ENCODE data around the gene YPEL3.

The YPEL3 gene, protein sequence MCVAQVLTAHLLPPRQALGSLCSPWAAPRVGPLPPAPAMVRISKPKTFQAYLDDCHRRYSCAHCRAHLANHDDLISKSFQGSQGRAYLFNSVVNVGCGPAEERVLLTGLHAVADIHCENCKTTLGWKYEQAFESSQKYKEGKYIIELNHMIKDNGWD
- total RNA-seq, result 51.8 to 81.9 (median 69.7) reads per million in 3 donors

DNA sequence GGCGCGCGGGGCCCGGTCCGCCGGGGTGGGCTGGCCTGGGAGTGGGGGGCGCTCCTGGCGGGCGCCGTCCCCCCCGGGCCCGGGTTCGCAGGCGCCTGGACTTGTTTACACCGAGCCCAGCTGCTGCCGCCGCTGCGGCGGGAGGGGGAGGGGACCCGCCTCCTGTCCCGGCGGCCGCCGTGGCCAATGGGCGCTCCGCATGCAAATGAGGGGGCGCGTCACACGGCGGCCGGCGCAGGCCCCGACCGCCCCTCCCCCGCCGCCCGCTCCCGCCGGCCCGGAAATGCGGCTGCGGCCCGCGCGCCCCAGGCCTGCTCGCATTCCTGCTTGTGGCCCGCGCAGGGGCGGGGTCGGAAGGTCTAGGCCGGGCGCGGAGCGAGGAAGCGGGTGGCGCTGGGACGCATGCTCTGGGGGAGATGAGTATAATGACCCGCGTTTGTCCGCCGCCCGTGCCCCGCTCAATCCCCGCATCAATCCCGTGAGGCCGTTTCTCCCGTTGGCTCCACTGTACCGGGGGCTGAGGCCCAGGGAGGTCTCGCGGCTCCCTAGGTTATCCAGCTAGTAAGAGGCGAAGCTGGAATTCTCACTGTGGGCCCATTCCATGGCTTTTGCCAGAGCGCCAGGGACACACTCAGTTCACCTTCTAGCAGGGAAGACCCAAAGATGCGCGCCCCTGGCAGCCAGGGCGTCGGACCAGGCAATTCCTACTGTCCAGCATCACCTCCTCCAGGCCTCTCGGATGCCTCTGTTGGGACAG is at the start of gene YPEL3:
YPEL3 (minus strand) TSS at position 109 of the 757 bp plus-strand sequence. CDS start 731 bp downstream, outside the sequence.
- H3K4me1 ChIP-seq (ENCODE audit: control insufficient read depth, insufficient read depth, low read length, poor library complexity, severe bottlenecking), result peaks cover 30% of the 10 kb centered on the region
- peak within 1 kb of the TSS; percentile 74 for H3K4me3 ChIP-seq (ENCODE audit: insufficient read depth, low read depth, low read length, poor library complexity, severe bottlenecking)

DNA sequence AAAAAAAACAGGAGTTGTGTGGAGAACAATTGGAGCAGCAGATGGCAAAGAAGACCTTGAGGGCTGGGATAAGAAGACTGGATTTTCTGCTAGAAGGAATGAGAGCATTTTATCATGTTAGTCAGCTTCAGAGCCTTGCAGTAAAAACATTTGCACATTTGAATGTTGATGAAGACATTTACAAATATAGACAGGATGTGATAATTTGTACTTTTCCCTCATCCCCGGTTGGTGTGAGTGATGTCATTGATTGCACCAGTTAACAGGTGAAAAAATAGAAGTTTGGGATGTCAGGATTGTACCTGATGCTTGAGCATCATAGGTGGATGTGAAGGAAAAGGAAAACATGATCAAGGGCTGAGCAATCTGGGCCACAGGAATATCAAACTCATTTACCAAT is 49.6 kb upstream of the YPEL3 start:
- no peaks in the 10 kb centered on the region for H3K9me3 ChIP-seq (ENCODE audit: control insufficient read depth, low read length)
- no peak overlapping the region for H3K27ac ChIP-seq (ENCODE audit: insufficient read depth, low read length, poor library complexity, severe bottlenecking)
- no peaks in the 10 kb centered on the region for H3K27me3 ChIP-seq (replicated peaks; ENCODE audit: control insufficient read depth, insufficient read depth, low read length, poor library complexity, severe bottlenecking)
- DNase-seq, result no peak
- no peaks in the 10 kb centered on the region for H3K36me3 ChIP-seq (ENCODE audit: control insufficient read depth, insufficient read depth, low read length)
- H3K4me1 ChIP-seq (ENCODE audit: control insufficient read depth, insufficient read depth, low read length, poor library complexity, severe bottlenecking), result no peaks in the 10 kb centered on the region
- no peak overlapping the region for H3K4me3 ChIP-seq (ENCODE audit: insufficient read depth, low read depth, low read length, poor library complexity, severe bottlenecking)

More for the DNA sequence above, at the start of gene YPEL3:
- Histone ChIP-seq H3K27ac (ENCODE audit: insufficient read depth, low read length, poor library complexity, severe bottlenecking) (peak within 1 kb of the TSS; percentile 82), H3K9me3 (ENCODE audit: control insufficient read depth, low read length) (peaks cover 20% of the 10 kb centered on the region), H3K27me3 (replicated peaks; ENCODE audit: control insufficient read depth, insufficient read depth, low read length, poor library complexity, severe bottlenecking) (no peaks in the 10 kb centered on the region), H3K36me3 (ENCODE audit: control insufficient read depth, insufficient read depth, low read length) (peaks cover 8% of the 10 kb centered on the region)
- DNase-seq, result peak; percentile 81 to 85 (median 83)

DNA sequence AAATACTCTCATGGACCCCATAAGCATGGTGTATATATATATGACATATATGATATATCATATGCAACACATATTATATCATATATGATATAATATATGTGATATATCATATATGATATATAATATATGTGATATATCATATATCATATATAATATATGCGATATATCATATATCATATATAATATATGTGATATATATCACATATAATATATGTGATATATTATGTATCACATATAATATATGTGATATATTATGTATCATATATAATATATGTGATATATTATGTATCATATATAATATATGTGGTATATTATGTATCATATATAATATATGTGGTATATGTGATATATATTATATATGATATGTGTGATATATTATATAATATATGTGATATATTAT is 48.9 kb upstream of the YPEL3 start:
- no peaks in the 10 kb centered on the region for H3K27me3 ChIP-seq (replicated peaks; ENCODE audit: control insufficient read depth, insufficient read depth, low read length, poor library complexity, severe bottlenecking)
- H3K27ac ChIP-seq (ENCODE audit: insufficient read depth, low read length, poor library complexity, severe bottlenecking), result no peak overlapping the region
- no peaks in the 10 kb centered on the region for H3K4me1 ChIP-seq (ENCODE audit: control insufficient read depth, insufficient read depth, low read length, poor library complexity, severe bottlenecking)
- no peak overlapping the region for H3K4me3 ChIP-seq (ENCODE audit: insufficient read depth, low read depth, low read length, poor library complexity, severe bottlenecking)
- no peaks in the 10 kb centered on the region for H3K36me3 ChIP-seq (ENCODE audit: control insufficient read depth, insufficient read depth, low read length)
- H3K9me3 ChIP-seq (ENCODE audit: control insufficient read depth, low read length), result no peaks in the 10 kb centered on the region
- no peak for DNase-seq

DNA sequence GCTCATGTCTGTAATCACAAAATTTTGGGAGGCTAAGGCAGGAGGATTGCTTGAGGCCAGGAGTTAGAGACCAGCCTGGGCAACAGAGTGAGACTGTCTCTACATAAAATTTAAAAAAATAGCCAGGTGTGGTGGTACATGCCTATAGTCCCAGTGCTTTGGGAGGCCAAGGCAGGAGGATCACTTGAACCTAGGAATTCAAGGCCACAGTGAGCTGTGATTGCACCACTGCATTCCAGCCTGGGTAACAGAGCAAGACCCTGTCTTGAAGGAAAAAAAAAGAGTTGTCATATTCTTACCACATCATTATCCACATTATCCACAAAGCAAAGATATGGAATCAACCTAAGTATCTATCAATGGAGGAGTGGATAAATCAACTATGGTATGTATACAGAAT is 48.0 kb upstream of the YPEL3 start:
- Histone ChIP-seq H3K4me3 (ENCODE audit: insufficient read depth, low read depth, low read length, poor library complexity, severe bottlenecking) (no peak overlapping the region), H3K4me1 (ENCODE audit: control insufficient read depth, insufficient read depth, low read length, poor library complexity, severe bottlenecking) (no peaks in the 10 kb centered on the region), H3K9me3 (ENCODE audit: control insufficient read depth, low read length) (no peaks in the 10 kb centered on the region), H3K36me3 (ENCODE audit: control insufficient read depth, insufficient read depth, low read length) (no peaks in the 10 kb centered on the region), H3K27ac (ENCODE audit: insufficient read depth, low read length, poor library complexity, severe bottlenecking) (no peak overlapping the region), H3K27me3 (replicated peaks; ENCODE audit: control insufficient read depth, insufficient read depth, low read length, poor library complexity, severe bottlenecking) (no peaks in the 10 kb centered on the region)
- DNase-seq, result no peak

DNA sequence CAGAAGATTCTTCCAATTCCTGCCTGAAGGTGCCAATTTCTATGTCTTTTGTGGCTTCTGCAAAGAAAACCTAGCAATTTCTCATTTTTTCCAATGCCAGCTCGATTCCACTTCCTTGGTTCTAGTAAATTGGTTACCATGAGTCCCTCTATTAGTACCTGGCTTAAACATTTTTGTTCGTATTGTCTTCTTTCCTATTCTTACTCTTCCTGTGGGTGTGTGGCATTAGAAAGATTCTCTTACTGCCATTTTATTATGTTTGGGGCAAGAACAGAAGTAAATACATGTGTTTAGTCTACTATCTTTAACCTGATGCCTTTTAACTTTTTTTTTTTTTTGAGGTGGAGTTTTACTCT is 47.3 kb upstream of the YPEL3 start:
- no peaks in the 10 kb centered on the region for H3K36me3 ChIP-seq (ENCODE audit: control insufficient read depth, insufficient read depth, low read length)
- H3K27me3 ChIP-seq (replicated peaks; ENCODE audit: control insufficient read depth, insufficient read depth, low read length, poor library complexity, severe bottlenecking), result no peaks in the 10 kb centered on the region
- no peaks in the 10 kb centered on the region for H3K9me3 ChIP-seq (ENCODE audit: control insufficient read depth, low read length)
- H3K4me3 ChIP-seq (ENCODE audit: insufficient read depth, low read depth, low read length, poor library complexity, severe bottlenecking), result no peak overlapping the region
- no peaks in the 10 kb centered on the region for H3K4me1 ChIP-seq (ENCODE audit: control insufficient read depth, insufficient read depth, low read length, poor library complexity, severe bottlenecking)
- DNase-seq, result no peak
- no peak overlapping the region for H3K27ac ChIP-seq (ENCODE audit: insufficient read depth, low read length, poor library complexity, severe bottlenecking)

DNA sequence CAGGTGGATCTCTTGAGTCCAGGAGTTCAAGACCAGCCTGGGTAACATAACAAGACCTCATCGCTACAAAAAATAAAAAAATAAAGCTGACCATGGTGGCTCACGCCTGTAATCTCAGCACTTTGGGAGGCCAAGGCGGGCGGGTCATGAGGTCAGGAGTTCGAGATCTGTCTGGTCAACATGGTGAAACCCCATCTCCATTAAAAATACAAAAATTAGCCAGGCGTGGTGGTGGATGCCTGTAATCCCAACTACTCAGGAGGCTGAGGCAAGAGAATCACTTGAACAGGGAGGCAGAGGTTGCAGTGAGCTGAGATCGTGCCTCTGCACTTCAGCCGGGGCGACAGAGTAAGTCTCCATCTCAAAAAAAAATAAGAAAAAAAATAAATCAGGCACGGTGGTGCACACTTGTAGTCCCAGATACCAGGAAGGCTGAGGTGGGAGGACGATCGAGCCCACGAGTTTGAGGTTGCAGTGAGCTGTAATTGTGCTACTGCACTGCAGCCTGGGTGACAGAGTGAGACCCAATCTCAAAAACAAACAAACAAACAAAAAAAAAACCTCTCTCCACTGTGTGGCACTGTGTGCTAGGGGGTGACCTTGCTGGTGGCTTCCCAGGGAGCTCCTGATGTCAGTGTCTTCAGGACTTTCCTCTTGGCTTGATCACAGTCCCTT is 46.8 kb upstream of the YPEL3 start:
- no peak for DNase-seq
- H3K4me3 ChIP-seq (ENCODE audit: insufficient read depth, low read depth, low read length, poor library complexity, severe bottlenecking), result no peak overlapping the region
- H3K36me3 ChIP-seq (ENCODE audit: control insufficient read depth, insufficient read depth, low read length), result no peaks in the 10 kb centered on the region
- H3K4me1 ChIP-seq (ENCODE audit: control insufficient read depth, insufficient read depth, low read length, poor library complexity, severe bottlenecking), result no peaks in the 10 kb centered on the region
- no peaks in the 10 kb centered on the region for H3K9me3 ChIP-seq (ENCODE audit: control insufficient read depth, low read length)
- no peak overlapping the region for H3K27ac ChIP-seq (ENCODE audit: insufficient read depth, low read length, poor library complexity, severe bottlenecking)
- H3K27me3 ChIP-seq (replicated peaks; ENCODE audit: control insufficient read depth, insufficient read depth, low read length, poor library complexity, severe bottlenecking), result no peaks in the 10 kb centered on the region

DNA sequence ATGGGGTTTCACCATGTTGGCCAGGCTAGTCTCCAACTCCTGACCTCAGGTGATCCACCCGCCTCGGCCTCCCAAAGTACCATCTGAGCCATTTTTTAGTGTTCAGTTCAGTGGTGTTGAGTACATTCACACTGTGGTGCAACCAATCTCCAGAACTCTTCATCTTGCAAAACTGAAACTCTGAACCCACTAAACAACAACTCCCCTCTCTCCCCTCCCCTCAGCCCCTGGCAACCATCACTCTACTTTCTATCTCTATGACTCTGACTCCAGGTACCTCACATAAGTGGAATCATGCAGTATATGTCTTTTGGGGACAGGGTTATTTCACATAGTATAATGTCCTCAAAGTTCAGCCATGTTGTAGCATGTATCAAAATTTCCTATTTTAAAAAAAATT is 45.7 kb upstream of the YPEL3 start:
- Histone ChIP-seq H3K27ac (ENCODE audit: insufficient read depth, low read length, poor library complexity, severe bottlenecking) (no peak overlapping the region), H3K9me3 (ENCODE audit: control insufficient read depth, low read length) (no peaks in the 10 kb centered on the region), H3K4me1 (ENCODE audit: control insufficient read depth, insufficient read depth, low read length, poor library complexity, severe bottlenecking) (no peaks in the 10 kb centered on the region), H3K4me3 (ENCODE audit: insufficient read depth, low read depth, low read length, poor library complexity, severe bottlenecking) (no peak overlapping the region), H3K27me3 (replicated peaks; ENCODE audit: control insufficient read depth, insufficient read depth, low read length, poor library complexity, severe bottlenecking) (no peaks in the 10 kb centered on the region), H3K36me3 (ENCODE audit: control insufficient read depth, insufficient read depth, low read length) (no peaks in the 10 kb centered on the region)
- no peak for DNase-seq

DNA sequence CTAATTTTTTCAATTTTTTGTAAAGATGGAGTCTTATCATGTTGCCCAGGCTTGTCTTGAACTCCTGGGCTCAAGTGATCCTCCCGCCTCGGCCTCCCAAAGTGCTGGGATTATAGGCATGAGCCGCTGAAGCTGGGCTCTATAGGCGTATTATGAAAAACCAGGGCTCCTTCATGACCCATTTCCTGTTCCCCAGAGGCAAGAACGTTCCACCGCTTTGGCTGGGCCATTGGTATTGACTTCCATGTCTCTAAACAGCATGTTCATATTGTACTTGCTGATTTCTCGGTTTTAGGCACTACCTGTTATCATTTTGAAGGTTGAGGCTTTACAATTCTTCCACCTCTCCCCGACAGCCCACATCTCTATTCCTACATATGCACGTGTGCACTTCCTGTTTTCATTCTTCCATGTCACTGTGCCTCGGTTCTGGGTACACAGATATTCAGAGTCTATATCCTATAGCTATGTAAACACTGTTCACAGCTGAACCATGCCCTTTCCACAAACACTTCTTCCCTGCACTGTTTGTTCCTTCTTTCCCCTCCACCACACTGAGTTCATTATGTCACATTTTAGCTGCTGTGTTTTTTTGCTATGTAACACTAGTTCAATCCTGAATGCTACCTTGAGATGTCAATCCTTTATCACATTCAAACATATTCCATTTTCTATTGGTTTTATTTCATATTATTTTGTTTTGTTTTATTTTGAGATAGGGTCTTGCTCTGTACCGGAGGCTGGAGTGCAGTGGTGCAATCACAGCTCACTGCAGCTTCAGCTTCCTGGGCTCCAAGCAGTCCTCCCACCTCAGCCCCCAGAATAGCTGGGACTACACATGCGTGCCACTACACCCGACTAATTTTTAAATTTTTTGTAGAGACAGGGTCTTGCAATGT is 43.8 kb upstream of the YPEL3 start:
- no peaks in the 10 kb centered on the region for H3K4me1 ChIP-seq (ENCODE audit: control insufficient read depth, insufficient read depth, low read length, poor library complexity, severe bottlenecking)
- DNase-seq, result no peak
- H3K4me3 ChIP-seq (ENCODE audit: insufficient read depth, low read depth, low read length, poor library complexity, severe bottlenecking), result no peak overlapping the region
- no peaks in the 10 kb centered on the region for H3K36me3 ChIP-seq (ENCODE audit: control insufficient read depth, insufficient read depth, low read length)
- no peaks in the 10 kb centered on the region for H3K27me3 ChIP-seq (replicated peaks; ENCODE audit: control insufficient read depth, insufficient read depth, low read length, poor library complexity, severe bottlenecking)
- no peak overlapping the region for H3K27ac ChIP-seq (ENCODE audit: insufficient read depth, low read length, poor library complexity, severe bottlenecking)
- no peaks in the 10 kb centered on the region for H3K9me3 ChIP-seq (ENCODE audit: control insufficient read depth, low read length)

DNA sequence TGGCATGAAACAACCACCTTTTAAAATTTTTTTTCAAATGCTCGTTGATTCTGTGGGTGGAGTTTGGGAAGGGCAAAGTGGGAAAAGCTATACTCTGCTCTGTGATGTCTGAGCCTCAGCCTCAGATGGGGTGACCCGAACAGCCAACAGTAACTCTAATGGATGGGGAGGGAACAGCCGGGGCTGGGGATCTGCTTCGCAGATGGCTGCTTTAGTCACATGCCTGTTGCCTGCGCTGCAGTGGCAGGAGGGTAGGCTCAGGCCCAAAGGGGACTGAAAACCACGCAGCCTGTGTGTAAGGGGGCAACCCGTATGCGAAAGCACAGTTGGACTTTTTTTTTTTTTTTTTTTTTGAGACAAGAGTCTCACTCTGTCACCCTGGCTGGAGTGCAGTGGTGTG is 41.9 kb upstream of the YPEL3 start:
- H3K36me3 ChIP-seq (ENCODE audit: control insufficient read depth, insufficient read depth, low read length), result no peaks in the 10 kb centered on the region
- H3K4me1 ChIP-seq (ENCODE audit: control insufficient read depth, insufficient read depth, low read length, poor library complexity, severe bottlenecking), result no peaks in the 10 kb centered on the region
- no peaks in the 10 kb centered on the region for H3K27me3 ChIP-seq (replicated peaks; ENCODE audit: control insufficient read depth, insufficient read depth, low read length, poor library complexity, severe bottlenecking)
- H3K27ac ChIP-seq (ENCODE audit: insufficient read depth, low read length, poor library complexity, severe bottlenecking), result no peak overlapping the region
- no peaks in the 10 kb centered on the region for H3K9me3 ChIP-seq (ENCODE audit: control insufficient read depth, low read length)
- no peak for DNase-seq
- H3K4me3 ChIP-seq (ENCODE audit: insufficient read depth, low read depth, low read length, poor library complexity, severe bottlenecking), result no peak overlapping the region

Measured in effector memory CD4-positive, alpha-beta T cell (primary cell).